K562 (cell line): ENCODE data around the gene PES1. TPM values are rescaled to one million over a fixed set of nuclear protein-coding genes. Genes with fewer than 3 reads are reported as not detected.

Source experiments
- CHD7 ChIP-seq: fragments of 200-600 bp; sonication (generic); IDR thresholded peaks from one replicate; pipeline ENCODE4 v1.6.1; 2012; ENCODE audit warnings: mild to moderate bottlenecking, low read depth, low read length, inconsistent platforms
- CSDE1 ChIP-seq, 2 experiments: fragments of 450-650 bp; IDR thresholded peaks; 2 replicates each; pipeline ENCODE4 v1.6.1; 2016; ENCODE audit warnings: mild to moderate bottlenecking in 1 of 2
- EP400 ChIP-seq: fragments of 450-650 bp; IDR thresholded peaks from 2 replicates; pipeline ENCODE4 v1.6.1; 2017; ENCODE audit warnings: antibody characterized with exemption, mild to moderate bottlenecking, moderate library complexity
- GTF2A2 ChIP-seq: IDR thresholded peaks from 2 replicates; pipeline ENCODE4 v1.6.1; 2016; ENCODE audit warnings: mild to moderate bottlenecking, missing genetic modification characterization, missing compliant biosample characterization
- PHTF2 ChIP-seq: fragments of 250-450 bp; sonication (Bioruptor Pico); IDR thresholded peaks from 2 replicates; pipeline ENCODE4 v1.5.0; 2021; ENCODE audit warnings: mild to moderate bottlenecking
- SMAD1 ChIP-seq: fragments of 150-350 bp; IDR thresholded peaks from 2 replicates; pipeline ENCODE4 v1.6.1; 2014; ENCODE audit warnings: low read length, low read depth; ENCODE audit not compliant: partially characterized antibody
- SRSF7 ChIP-seq: fragments of 200-400 bp; formaldehyde crosslinking; optimal IDR thresholded peaks from 2 replicates; pipeline ENCODE3; 2017; ENCODE audit warnings: mild to moderate bottlenecking, low read depth, low read length
- TRIM24 ChIP-seq, 2 experiments: fragments of 450-650 bp; IDR thresholded peaks; 2 replicates each; pipeline ENCODE4 v1.6.1; 2016
- ZNF197 ChIP-seq: fragments of 200-800 bp; sonication (Bioruptor generic); IDR thresholded peaks from 2 replicates; pipeline ENCODE4 v1.6.1; 2016; ENCODE audit warnings: low read depth, missing genetic modification characterization, missing compliant biosample characterization
- ZNF511 ChIP-seq: sonication (generic); formaldehyde crosslinking; IDR thresholded peaks from 2 replicates; pipeline ENCODE4 v1.8.0; 2022; ENCODE audit warnings: mild to moderate bottlenecking, missing genetic modification reagents
- ZNF75A ChIP-seq: fragments of 450-650 bp; formaldehyde crosslinking; IDR thresholded peaks from 2 replicates; pipeline ENCODE4 v1.4.0; 2020; ENCODE audit warnings: mild to moderate bottlenecking
- ZSCAN29 ChIP-seq: fragments of 450-650 bp; IDR thresholded peaks from 2 replicates; pipeline ENCODE4 v1.6.1; 2017
- polyA plus RNA-seq, 8 experiments: library from polyadenylated mRNA; depleted of rRNA in 4 of 8; stranded (reverse) in 5 of 8; unstranded in 3 of 8; fragments of >200 nt; fragmentation: Nextera tagmentation in 2 of 8; fragmentation: Illumina TruSeq in 1 of 8; extraction: Ambion mirVana in 2 of 8; extraction: Trizol in 1 of 8; gene quantifications; 2 replicates each; pipeline versions ENCODE4 v1.2.1 to v1.2.3, GENCODE V29; 2011 to 2014; ENCODE audit warnings: inconsistent platforms in 1 of 8, missing spikeins in 1 of 8
- total RNA-seq, 7 experiments: library from RNA; depleted of rRNA in 6 of 7; stranded (reverse); fragments of >200 nt in 6 of 7; fragmentation: Illumina TruSeq in 2 of 7; extraction: Trizol in 2 of 7; gene quantifications; 2 replicates each; pipeline versions ENCODE4 v1.2.1 to v1.2.3, GENCODE V29; 2011 to 2021; ENCODE audit warnings: low replicate concordance in 1 of 7
- TF ChIP-seq, protein P1 (sequence below): sonication (generic); formaldehyde crosslinking; IDR thresholded peaks from 2 replicates; pipeline ENCODE4 v1.8.0; 2022; ENCODE audit warnings: mild to moderate bottlenecking, missing genetic modification reagents
- TF ChIP-seq, protein P2 (sequence below): sonication (generic); IDR thresholded peaks from 2 replicates; pipeline ENCODE4 v1.6.1; 2016

Gene PES1
- total and polyA plus RNA-seq, 9 of the 15 experiments (the other 6 are each of a cell fraction or from before 2014, with no cell fraction given): 6.5 to 158 (median 94.3) TPM

GRCh38 chr22:30591588-30592359 lies at the start of gene PES1 (continued):
- TF ChIP-seq CHD7: no peak
- TF ChIP-seq ZNF197 (CRISPR knock-in tag): no peak
- TF ChIP-seq ZNF75A: no peak
- no peak for TF ChIP-seq TRIM24 (IDR thresholded peaks at IDR 0.05)
- no peak for TF ChIP-seq SRSF7
- TF ChIP-seq CSDE1 (IDR thresholded peaks at IDR 0.05): peak in 1 of 2 experiments; percentile 98; a peak in 2 of 4 replicates
- TF ChIP-seq EP400: peak; percentile 96
- TF ChIP-seq ZNF511 (CRISPR knock-in tag): no peak
- no peak for TF ChIP-seq PHTF2 (CRISPR knock-in tag)
- TF ChIP-seq, protein P1, sequence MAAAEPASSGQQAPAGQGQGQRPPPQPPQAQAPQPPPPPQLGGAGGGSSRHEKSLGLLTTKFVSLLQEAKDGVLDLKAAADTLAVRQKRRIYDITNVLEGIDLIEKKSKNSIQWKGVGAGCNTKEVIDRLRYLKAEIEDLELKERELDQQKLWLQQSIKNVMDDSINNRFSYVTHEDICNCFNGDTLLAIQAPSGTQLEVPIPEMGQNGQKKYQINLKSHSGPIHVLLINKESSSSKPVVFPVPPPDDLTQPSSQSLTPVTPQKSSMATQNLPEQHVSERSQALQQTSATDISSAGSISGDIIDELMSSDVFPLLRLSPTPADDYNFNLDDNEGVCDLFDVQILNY (CRISPR knock-in tag): no peak
- no peak for TF ChIP-seq GTF2A2 (tag)
- TF ChIP-seq SMAD1: no peak
- TF ChIP-seq, protein P2, sequence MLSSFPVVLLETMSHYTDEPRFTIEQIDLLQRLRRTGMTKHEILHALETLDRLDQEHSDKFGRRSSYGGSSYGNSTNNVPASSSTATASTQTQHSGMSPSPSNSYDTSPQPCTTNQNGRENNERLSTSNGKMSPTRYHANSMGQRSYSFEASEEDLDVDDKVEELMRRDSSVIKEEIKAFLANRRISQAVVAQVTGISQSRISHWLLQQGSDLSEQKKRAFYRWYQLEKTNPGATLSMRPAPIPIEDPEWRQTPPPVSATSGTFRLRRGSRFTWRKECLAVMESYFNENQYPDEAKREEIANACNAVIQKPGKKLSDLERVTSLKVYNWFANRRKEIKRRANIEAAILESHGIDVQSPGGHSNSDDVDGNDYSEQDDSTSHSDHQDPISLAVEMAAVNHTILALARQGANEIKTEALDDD: no peak
- TF ChIP-seq ZSCAN29: no peak
